DND-41 (cell line): ENCODE measurements around the gene DPP6.

Experiments
- ATAC-seq: fragments of 200-7000 bp; cut with Tn5 transposase; 3 replicates; pipeline ENCODE4 v1.9.1; 2021; ENCODE audit warnings: low read depth; ENCODE audit not compliant: insufficient read depth
- DNase-seq: peaks from one replicate; pipeline ENCODE4 v3.0.0-alpha.2; 2020
- H2AFZ ChIP-seq: 2 replicates; pipeline ENCODE4 v1.6.0; 2012; ENCODE audit warnings: low read depth, low read length
- H3K27ac ChIP-seq: 2 replicates; pipeline ENCODE4 v1.5.1; 2012; ENCODE audit warnings: low read length, inconsistent platforms
- H3K27me3 ChIP-seq: fragments of 200-600 bp; sonication (generic); 2 replicates; pipeline ENCODE4 v1.6.0; 2012; ENCODE audit warnings: low read length, mild to moderate bottlenecking, inconsistent platforms; ENCODE audit not compliant: insufficient read depth, poor library complexity
- H3K36me3 ChIP-seq: 2 replicates; pipeline ENCODE4 v1.5.1; 2012; ENCODE audit warnings: low read length, inconsistent platforms; ENCODE audit not compliant: insufficient read depth
- H3K4me1 ChIP-seq: 2 replicates; pipeline ENCODE4 v1.5.1; 2012; ENCODE audit warnings: mild to moderate bottlenecking, low read length; ENCODE audit not compliant: insufficient read depth
- H3K4me2 ChIP-seq: 2 replicates; pipeline ENCODE4 v1.6.0; 2012; ENCODE audit warnings: mild to moderate bottlenecking, moderate library complexity, low read length, inconsistent platforms; ENCODE audit not compliant: insufficient read depth
- H3K4me3 ChIP-seq, 2 experiments: fragments of 200-600 bp in 1 of 2; shearing (Covaris generic) in 1 of 2; 2 replicates each; pipeline ENCODE4 v1.5.1; 2012 to 2016; ENCODE audit warnings: inconsistent platforms in 2 of 2, low read length in 2 of 2, mild to moderate bottlenecking in 2 of 2, low read depth in 1 of 2, moderate library complexity in 1 of 2
- H3K79me2 ChIP-seq: 2 replicates; pipeline ENCODE4 v1.6.0; 2012; ENCODE audit warnings: low read length, inconsistent platforms; ENCODE audit not compliant: insufficient read depth
- H3K9ac ChIP-seq: 2 replicates; pipeline ENCODE4 v1.6.0; 2012; ENCODE audit warnings: low read depth, mild to moderate bottlenecking, inconsistent platforms, low read length, moderate library complexity
- H3K9me3 ChIP-seq: 2 replicates; pipeline ENCODE4 v1.5.1; 2012; ENCODE audit warnings: low read length, moderate library complexity, mild to moderate bottlenecking, inconsistent platforms; ENCODE audit not compliant: insufficient read depth, severe bottlenecking
- H4K20me1 ChIP-seq: 2 replicates; pipeline ENCODE4 v1.6.0; 2012; ENCODE audit warnings: low read length; ENCODE audit not compliant: insufficient read depth
- EZH2 ChIP-seq: IDR thresholded peaks from 3 replicates; pipeline ENCODE4 v1.6.1; 2012; ENCODE audit warnings: borderline replicate concordance, low read depth, mild to moderate bottlenecking, moderate library complexity, low read length, inconsistent platforms; ENCODE audit not compliant: severe bottlenecking
- TF ChIP-seq, protein P1 (sequence below): IDR thresholded peaks from 2 replicates; pipeline ENCODE4 v1.5.1; 2012; ENCODE audit warnings: borderline replicate concordance, low read length, moderate library complexity, mild to moderate bottlenecking; ENCODE audit not compliant: poor library complexity, severe bottlenecking; ENCODE audit errors: extremely low read depth

Gene DPP6

DNA sequence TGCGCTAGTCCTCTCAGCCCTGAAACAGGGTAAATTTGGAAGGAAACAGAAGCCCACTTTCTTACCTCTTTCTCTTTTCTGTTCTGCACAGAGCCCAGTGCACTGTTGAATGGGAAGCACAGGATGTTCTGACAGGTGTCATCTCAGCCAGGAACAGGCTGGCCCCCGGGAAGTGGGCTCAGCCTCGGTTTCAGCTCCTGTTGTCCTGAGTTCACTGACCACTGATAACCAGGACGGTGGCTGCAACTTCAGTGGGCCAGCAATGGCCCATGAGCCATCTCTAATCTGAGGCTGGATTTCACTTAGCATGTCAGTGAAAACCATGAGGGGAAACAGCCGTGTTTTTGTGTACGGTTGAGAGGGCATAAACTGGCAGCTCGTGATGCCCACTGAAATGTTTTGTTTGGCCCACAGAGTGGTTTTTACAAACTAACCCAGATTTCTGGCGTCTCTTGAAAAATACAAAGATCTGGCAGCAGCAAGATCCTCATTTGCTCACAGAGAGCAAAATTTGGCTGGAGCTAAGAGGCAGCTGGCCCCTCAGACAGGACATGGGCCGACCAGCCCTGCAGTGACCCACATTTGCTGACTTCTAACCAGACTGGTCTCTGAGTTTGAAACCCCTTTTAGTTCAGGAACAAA, 494.9 kb downstream of the DPP6 start:
- H4K20me1 ChIP-seq, result no peaks in the 10 kb centered on the region
- no peaks in the 10 kb centered on the region for H3K4me1 ChIP-seq
- no peak overlapping the region for H3K27ac ChIP-seq
- H3K79me2 ChIP-seq, result no peaks in the 10 kb centered on the region
- H2AFZ ChIP-seq, result no peak overlapping the region
- H3K9ac ChIP-seq, result no peak overlapping the region
- H3K4me3 ChIP-seq, result no peak overlapping the region
- H3K36me3 ChIP-seq, result no peaks in the 10 kb centered on the region
- DNase-seq (no peak), ATAC-seq (no peak)
- H3K4me2 ChIP-seq, result no peak overlapping the region
- no peaks in the 10 kb centered on the region for H3K27me3 ChIP-seq
- TF ChIP-seq EZH2, result no peak
- TF ChIP-seq, protein P1, sequence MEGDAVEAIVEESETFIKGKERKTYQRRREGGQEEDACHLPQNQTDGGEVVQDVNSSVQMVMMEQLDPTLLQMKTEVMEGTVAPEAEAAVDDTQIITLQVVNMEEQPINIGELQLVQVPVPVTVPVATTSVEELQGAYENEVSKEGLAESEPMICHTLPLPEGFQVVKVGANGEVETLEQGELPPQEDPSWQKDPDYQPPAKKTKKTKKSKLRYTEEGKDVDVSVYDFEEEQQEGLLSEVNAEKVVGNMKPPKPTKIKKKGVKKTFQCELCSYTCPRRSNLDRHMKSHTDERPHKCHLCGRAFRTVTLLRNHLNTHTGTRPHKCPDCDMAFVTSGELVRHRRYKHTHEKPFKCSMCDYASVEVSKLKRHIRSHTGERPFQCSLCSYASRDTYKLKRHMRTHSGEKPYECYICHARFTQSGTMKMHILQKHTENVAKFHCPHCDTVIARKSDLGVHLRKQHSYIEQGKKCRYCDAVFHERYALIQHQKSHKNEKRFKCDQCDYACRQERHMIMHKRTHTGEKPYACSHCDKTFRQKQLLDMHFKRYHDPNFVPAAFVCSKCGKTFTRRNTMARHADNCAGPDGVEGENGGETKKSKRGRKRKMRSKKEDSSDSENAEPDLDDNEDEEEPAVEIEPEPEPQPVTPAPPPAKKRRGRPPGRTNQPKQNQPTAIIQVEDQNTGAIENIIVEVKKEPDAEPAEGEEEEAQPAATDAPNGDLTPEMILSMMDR, result no peak
- no peaks in the 10 kb centered on the region for H3K9me3 ChIP-seq

DNA sequence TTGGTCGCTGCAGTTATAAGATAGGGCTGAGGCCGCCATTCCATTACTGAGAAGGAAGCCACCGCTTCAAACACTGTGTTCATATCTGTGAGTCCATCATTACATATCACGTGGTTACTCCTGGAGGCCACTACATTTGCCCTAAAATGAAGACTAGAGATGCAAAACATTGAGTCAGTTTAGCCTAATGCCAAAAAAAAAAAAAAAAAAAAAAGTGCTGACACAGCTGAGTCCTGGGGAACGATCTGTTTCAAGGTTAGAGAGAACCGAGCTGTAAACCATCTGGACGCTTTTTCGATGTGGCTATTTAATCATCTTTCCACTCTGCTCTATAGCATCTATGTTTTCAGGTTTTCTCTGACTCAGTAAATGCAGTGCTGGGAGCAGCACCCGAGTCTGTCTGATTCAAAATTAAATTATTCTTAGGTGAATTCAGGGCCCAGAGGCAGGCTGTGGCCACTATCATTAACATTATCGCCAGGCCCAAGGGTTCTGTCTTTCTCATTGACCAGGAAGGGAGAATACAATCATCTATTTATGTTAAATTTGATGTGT, 501.6 kb downstream of the DPP6 start:
- no peak overlapping the region for H3K4me2 ChIP-seq
- TF ChIP-seq EZH2, result no peak
- TF ChIP-seq, protein P1, result no peak
- no peak for DNase-seq
- no peaks in the 10 kb centered on the region for H3K4me1 ChIP-seq
- no peaks in the 10 kb centered on the region for H3K36me3 ChIP-seq
- H2AFZ ChIP-seq, result no peak overlapping the region
- H3K27ac ChIP-seq, result no peak overlapping the region
- no peaks in the 10 kb centered on the region for H3K27me3 ChIP-seq
- no peaks in the 10 kb centered on the region for H3K9me3 ChIP-seq
- no peaks in the 10 kb centered on the region for H4K20me1 ChIP-seq
- no peaks in the 10 kb centered on the region for H3K79me2 ChIP-seq
- no peak overlapping the region for H3K9ac ChIP-seq
- no peak for ATAC-seq
- no peak overlapping the region for H3K4me3 ChIP-seq

DNA sequence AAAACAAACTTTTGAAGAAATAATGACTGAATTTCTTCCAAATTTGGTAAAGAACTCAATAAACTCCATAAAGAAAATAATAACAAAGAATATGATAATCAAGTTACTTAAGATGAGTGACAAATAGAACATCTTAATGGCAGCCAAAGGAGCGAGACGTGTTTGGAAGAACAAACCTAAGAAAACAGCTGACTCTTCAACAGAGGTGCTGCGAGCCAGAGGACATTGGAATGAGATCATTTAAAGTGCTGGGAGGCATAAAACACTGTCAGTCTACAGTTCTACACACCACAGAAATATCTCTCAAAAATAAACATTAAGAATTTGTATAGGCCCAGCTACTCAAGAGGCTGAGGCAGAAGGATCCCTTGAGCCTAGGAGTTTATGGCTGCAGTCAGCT, 507.3 kb downstream of the DPP6 start:
- no peak overlapping the region for H3K27ac ChIP-seq
- no peaks in the 10 kb centered on the region for H3K9me3 ChIP-seq
- H4K20me1 ChIP-seq, result no peaks in the 10 kb centered on the region
- no peak overlapping the region for H3K4me3 ChIP-seq
- no peaks in the 10 kb centered on the region for H3K4me1 ChIP-seq
- H2AFZ ChIP-seq, result no peak overlapping the region
- no peak overlapping the region for H3K9ac ChIP-seq
- DNase-seq (no peak), ATAC-seq (no peak)
- H3K27me3 ChIP-seq, result peaks cover 10% of the 10 kb centered on the region
- no peak for TF ChIP-seq EZH2
- TF ChIP-seq, protein P1, result no peak
- no peaks in the 10 kb centered on the region for H3K36me3 ChIP-seq
- no peak overlapping the region for H3K4me2 ChIP-seq
- H3K79me2 ChIP-seq, result no peaks in the 10 kb centered on the region

DNA sequence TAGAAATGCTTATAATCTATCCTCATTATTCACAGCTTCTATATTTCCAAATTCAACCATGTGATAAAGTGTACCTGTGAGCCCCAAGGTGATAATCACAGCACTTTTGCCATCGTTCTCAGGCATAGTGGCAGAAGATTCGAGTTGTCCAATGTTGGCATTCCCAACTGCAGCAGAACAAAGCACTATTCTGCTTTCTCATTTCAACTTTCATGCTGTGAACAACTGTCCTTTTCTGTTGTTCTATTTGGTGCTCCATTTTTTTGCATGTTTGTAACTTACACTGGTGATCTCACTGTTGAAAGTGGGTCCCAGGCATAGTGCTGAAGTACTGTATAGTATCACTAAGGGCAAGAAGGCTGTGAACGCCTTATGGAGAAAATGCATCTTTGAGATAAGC, 512.5 kb downstream of the DPP6 start:
- Histone ChIP-seq H3K79me2 (no peaks in the 10 kb centered on the region), H3K4me1 (no peaks in the 10 kb centered on the region), H3K9ac (no peak overlapping the region), H3K36me3 (no peaks in the 10 kb centered on the region), H3K27ac (no peak overlapping the region), H2AFZ (no peak overlapping the region), H4K20me1 (no peaks in the 10 kb centered on the region), H3K4me3 (no peak overlapping the region), H3K9me3 (no peaks in the 10 kb centered on the region), H3K4me2 (no peak overlapping the region), H3K27me3 (peaks cover 10% of the 10 kb centered on the region)
- TF ChIP-seq, protein P1, result no peak
- no peak for TF ChIP-seq EZH2
- ATAC-seq, result no peak
- no peak for DNase-seq
